ENCODE data around the gene RBM42.
A peak's percentile ranks its signal among the peaks of the same experiment; 100 is the strongest.

RBM42 gene

GRCh38 chr19:35655600-35655999 lies 26.8 kb downstream of the RBM42 start:
- no peak for DNase-seq

- no peak for DNase-seq
Measured at GRCh38 chr19:35656700-35657099, 27.9 kb downstream of the RBM42 start.

- DNase-seq, result no peak
Measured at GRCh38 chr19:35657904-35658700, 29.3 kb downstream of the RBM42 start.

- no peak for DNase-seq
Measured at GRCh38 chr19:35661995-35662340, 33.1 kb downstream of the RBM42 start.

- no peak for DNase-seq
Measured at GRCh38 chr19:35663981-35664380, 35.1 kb downstream of the RBM42 start.

GRCh38 chr19:35665157-35665556 lies 36.3 kb downstream of the RBM42 start:
- no peak for DNase-seq

- no peak for DNase-seq
Measured at GRCh38 chr19:35665604-35666003, 36.8 kb downstream of the RBM42 start.

- DNase-seq, result no peak
Measured at GRCh38 chr19:35666251-35666913, 37.5 kb downstream of the RBM42 start, which contains the start of gene UPK1A. UPK1A (plus strand) TSS chr19:35666517; CDS start chr19:35666813, 296 bp downstream.

GRCh38 chr19:35669566-35669965 lies 40.7 kb downstream of the RBM42 start:
- DNase-seq, result no peak

- DNase-seq, result no peak
Measured at GRCh38 chr19:35669974-35670373, 41.1 kb downstream of the RBM42 start.

- DNase-seq, result no peak
Measured at GRCh38 chr19:35670686-35671085, 41.9 kb downstream of the RBM42 start.

- DNase-seq, result no peak
Measured at GRCh38 chr19:35671818-35672217, 43.0 kb downstream of the RBM42 start.

GRCh38 chr19:35673121-35673804 lies 44.4 kb downstream of the RBM42 start:
- DNase-seq, result peak; percentile 11

- no peak for DNase-seq
Measured at GRCh38 chr19:35675589-35676140, 46.8 kb downstream of the RBM42 start.

All from activated CD4-positive, alpha-beta T cell treated with anti-CD3 and anti-CD28 coated beads, Interleukin-2, amount 50 U/mL, for 1 hour (primary cell).